Caco-2 (cell line): ENCODE data around the gene MRPS21. TPM values are rescaled to one million over a fixed set of nuclear protein-coding genes. Genes with fewer than 3 reads are reported as not detected.

ENCODE experiments used
- BruUV-seq: library from RNA; stranded (reverse); fragments of 400-500 nt; replicated peaks from 2 replicates; lab custom pipeline; 2021; lab: Mats Ljungman, UMichigan
- CTCF ChIA-PET: fragments of 300-600 bp; sonication (Branson Sonifier 250); formaldehyde crosslinking; loops from one replicate; lab custom pipeline; 2022; ENCODE audit warnings: antibody characterized with exemption; lab: Charles Lee
- POLR2A ChIA-PET: fragments of 300-600 bp; sonication (Branson Sonifier 250); formaldehyde crosslinking; loops from one replicate; lab custom pipeline; 2022; ENCODE audit warnings: antibody characterized with exemption; lab: Charles Lee
- DNase-seq, 2 experiments: peaks; one replicate each; pipeline versions ENCODE4 v3.0.0 to v3.0.0-alpha.2; 2020 to 2022
- H3K27me3 ChIP-seq: replicated peaks from 2 replicates; pipeline ENCODE4 v1.6.0; 2011; ENCODE audit warnings: low read length; ENCODE audit not compliant: control insufficient read depth, insufficient read depth
- H3K36me3 ChIP-seq: 2 replicates; pipeline ENCODE4 v1.5.1; 2011; ENCODE audit warnings: low read length; ENCODE audit not compliant: control insufficient read depth, insufficient read depth
- H3K4me1 ChIP-seq: fragments of 250-450 bp; sonication (Bioruptor Pico); 2 replicates; pipeline ENCODE4 v1.5.1; 2020; ENCODE audit warnings: mild to moderate bottlenecking
- H3K4me3 ChIP-seq: 2 replicates; pipeline ENCODE4 v1.5.1; 2011; ENCODE audit warnings: low read depth, mild to moderate bottlenecking, control low read depth, low read length
- H3K9me3 ChIP-seq: fragments of 250-450 bp; sonication (Bioruptor Pico); 2 replicates; pipeline ENCODE4 v1.5.1; 2020; ENCODE audit warnings: mild to moderate bottlenecking, moderate library complexity
- H3K27ac Mint-ChIP-seq: one replicate; pipeline ENCODE4 v1.8.0; 2022; ENCODE audit warnings: mixed read lengths; ENCODE audit not compliant: unreplicated experiment
- H3K27me3 Mint-ChIP-seq: one replicate; pipeline ENCODE4 v1.8.0; 2022; ENCODE audit warnings: mixed read lengths; ENCODE audit not compliant: insufficient read depth, unreplicated experiment
- H3K36me3 Mint-ChIP-seq: one replicate; pipeline ENCODE4 v1.8.0; 2022; ENCODE audit warnings: mild to moderate bottlenecking, mixed read lengths; ENCODE audit not compliant: insufficient read depth, unreplicated experiment
- H3K4me1 Mint-ChIP-seq: one replicate; pipeline ENCODE4 v1.8.0; 2022; ENCODE audit warnings: low read depth, mixed read lengths; ENCODE audit not compliant: unreplicated experiment
- H3K4me3 Mint-ChIP-seq: one replicate; pipeline ENCODE4 v1.8.0; 2022; ENCODE audit warnings: mild to moderate bottlenecking, moderate library complexity, mixed read lengths; ENCODE audit not compliant: unreplicated experiment
- H3K9me3 Mint-ChIP-seq: one replicate; pipeline ENCODE4 v1.8.0; 2022; ENCODE audit warnings: mixed read lengths; ENCODE audit not compliant: unreplicated experiment
- CTCF ChIP-seq, 2 experiments: fragments of 200-600 bp in 1 of 2; IDR thresholded peaks; 1 replicate in 1 of 2; 2 replicates in 1 of 2; pipeline versions ENCODE4 v1.5.1 to v1.8.0; 2011 to 2022; ENCODE audit warnings: antibody characterized with exemption in 1 of 2, control low read depth in 1 of 2, inconsistent platforms in 1 of 2, low read depth in 1 of 2, low read length in 1 of 2, mild to moderate bottlenecking in 1 of 2, moderate library complexity in 1 of 2; ENCODE audit not compliant: insufficient read depth in 1 of 2, severe bottlenecking in 1 of 2, unreplicated experiment in 1 of 2
- intact Hi-C: fragments of 100-400 bp; cut with micrococcal nuclease; formaldehyde crosslinking; loops from one replicate; pipeline ENCODE4 v1.10.0; 2022; ENCODE audit not compliant: unreplicated experiment
- total RNA-seq: library from RNA; stranded (reverse); gene quantifications from 2 replicates; pipeline ENCODE4 v1.2.3, GENCODE V29; 2022

MRPS21 gene
- total RNA-seq, 1 experiment from 2014 or later, result 16.7 TPM

- Histone ChIP-seq H3K4me3 (no peak overlapping the region), H3K27me3 (no peaks in the 10 kb centered on the region), H3K9me3 (no peaks in the 10 kb centered on the region), H3K36me3 (no peaks in the 10 kb centered on the region; the same call in 1 of the 2 replicates), H3K4me1 (peaks cover under 1% of the 10 kb centered on the region; the same call in 1 of the 2 replicates)
- DNase-seq, result no peak
- Mint-ChIP-seq H3K27ac (no peak overlapping the region), H3K27me3 (no peaks in the 10 kb centered on the region), H3K4me3 (no peak overlapping the region), H3K36me3 (no peaks in the 10 kb centered on the region), H3K4me1 (peaks cover under 1% of the 10 kb centered on the region), H3K9me3 (no peaks in the 10 kb centered on the region)
- ChIA-PET POLR2A (no interaction called here), CTCF (no interaction called here)
- no peak for TF ChIP-seq CTCF (IDR thresholded peaks at IDR 0.05; ENCODE audit: insufficient read depth in 1 of 2, low read depth in 1 of 2, low read length in 1 of 2, severe bottlenecking in 1 of 2, unreplicated experiment in 1 of 2)
- BruUV-seq, result no TSS peak
- intact Hi-C loops, result no loop called here
Measured at GRCh38 chr1:150288382-150288781, 5.3 kb upstream of the MRPS21 start.

- Mint-ChIP-seq H3K9me3 (no peaks in the 10 kb centered on the region), H3K4me1 (no peaks in the 10 kb centered on the region), H3K27ac (no peak overlapping the region), H3K27me3 (no peaks in the 10 kb centered on the region), H3K36me3 (no peaks in the 10 kb centered on the region), H3K4me3 (no peak overlapping the region)
- no TSS peak for BruUV-seq
- no peak overlapping the region for H3K4me3 ChIP-seq
- no peaks in the 10 kb centered on the region for H3K9me3 ChIP-seq
- no peaks in the 10 kb centered on the region for H3K27me3 ChIP-seq
- H3K4me1 ChIP-seq, result no peaks in the 10 kb centered on the region
- H3K36me3 ChIP-seq, result no peaks in the 10 kb centered on the region; the same call in 1 of the 2 replicates
- ChIA-PET CTCF (no interaction called here), POLR2A (no interaction called here)
- intact Hi-C loops, result no loop called here
- DNase-seq, result no peak
- no peak for TF ChIP-seq CTCF (IDR thresholded peaks at IDR 0.05; ENCODE audit: insufficient read depth in 1 of 2, low read depth in 1 of 2, low read length in 1 of 2, severe bottlenecking in 1 of 2, unreplicated experiment in 1 of 2)
Measured at GRCh38 chr1:150288822-150289221, 4.8 kb upstream of the MRPS21 start.

- no peaks in the 10 kb centered on the region for H3K9me3 Mint-ChIP-seq
- DNase-seq, result no peak
- no peak for TF ChIP-seq CTCF (IDR thresholded peaks at IDR 0.05; ENCODE audit: insufficient read depth in 1 of 2, low read depth in 1 of 2, low read length in 1 of 2, severe bottlenecking in 1 of 2, unreplicated experiment in 1 of 2)
- no peaks in the 10 kb centered on the region for H3K27me3 Mint-ChIP-seq
- no peak overlapping the region for H3K27ac Mint-ChIP-seq
- Histone ChIP-seq H3K4me3 (no peak overlapping the region), H3K27me3 (no peaks in the 10 kb centered on the region), H3K4me1 (no peaks in the 10 kb centered on the region), H3K36me3 (no peaks in the 10 kb centered on the region), H3K9me3 (no peaks in the 10 kb centered on the region)
- H3K4me3 Mint-ChIP-seq, result no peak overlapping the region
- H3K36me3 Mint-ChIP-seq, result no peaks in the 10 kb centered on the region
- intact Hi-C loops, result no loop called here
- TSS peak; percentile 17 for BruUV-seq
- ChIA-PET POLR2A (no interaction called here), CTCF (no interaction called here)
- no peaks in the 10 kb centered on the region for H3K4me1 Mint-ChIP-seq
Measured at GRCh38 chr1:150295476-150295875, 1.8 kb downstream of the MRPS21 start.
